Panc1 (cell line): Measurements from ENCODE around the gene GPATCH3. TPM values are rescaled to one million over a fixed set of nuclear protein-coding genes. Genes with fewer than 3 reads are reported as not detected.

Experiments used
- ATAC-seq: fragments of 200-7000 bp; cut with Tn5 transposase; 2 replicates; pipeline ENCODE4 v1.9.1; 2020; ENCODE audit warnings: mild to moderate bottlenecking, moderate library complexity
- BruUV-seq: library from RNA; stranded (reverse); fragments of 400-500 nt; replicated peaks from 2 replicates; lab custom pipeline; 2021; lab: Mats Ljungman, UMichigan
- CTCF ChIA-PET: fragments of 300-600 bp; sonication (Branson Sonifier 250); formaldehyde crosslinking; loops from one replicate; lab custom pipeline; 2022; ENCODE audit warnings: antibody characterized with exemption; lab: Charles Lee
- POLR2A ChIA-PET: fragments of 300-600 bp; sonication (Branson Sonifier 250); formaldehyde crosslinking; loops from one replicate; lab custom pipeline; 2022; ENCODE audit warnings: antibody characterized with exemption; lab: Charles Lee
- DNase-seq: peaks from one replicate; pipeline ENCODE4 v3.0.0-alpha.2; 2010; ENCODE audit warnings: low read depth, low spot score
- H3K27ac ChIP-seq: 2 replicates; pipeline ENCODE4 v1.5.1; 2011; ENCODE audit warnings: mild to moderate bottlenecking, low read length, inconsistent platforms
- H3K27me3 ChIP-seq: fragments of 200-500 bp; sonication (Bioruptor generic); 2 replicates; pipeline ENCODE4 v1.6.0; 2014; ENCODE audit warnings: low read length, inconsistent platforms; ENCODE audit not compliant: control insufficient read depth, insufficient read depth
- H3K36me3 ChIP-seq: fragments of 200-500 bp; sonication (Bioruptor generic); 2 replicates; pipeline ENCODE4 v1.5.1; 2014; ENCODE audit warnings: inconsistent platforms, mild to moderate bottlenecking, low read length, moderate library complexity; ENCODE audit not compliant: control insufficient read depth, insufficient read depth
- H3K4me1 ChIP-seq: 2 replicates; pipeline ENCODE4 v1.5.1; 2011; ENCODE audit warnings: inconsistent platforms, mild to moderate bottlenecking, low read length, moderate library complexity; ENCODE audit not compliant: control insufficient read depth, insufficient read depth
- H3K4me3 ChIP-seq, 2 experiments: 2 replicates each; pipeline ENCODE4 v1.5.1; 2011 to 2012; ENCODE audit warnings: low read depth in 2 of 2, low read length in 2 of 2, mild to moderate bottlenecking in 2 of 2, inconsistent platforms in 1 of 2, moderate library complexity in 1 of 2
- H3K9me3 ChIP-seq: fragments of 200-500 bp; sonication (Bioruptor generic); 2 replicates; pipeline ENCODE4 v1.5.1; 2014; ENCODE audit warnings: low read depth, mild to moderate bottlenecking, inconsistent platforms, low read length, moderate library complexity; ENCODE audit not compliant: control insufficient read depth, insufficient read depth
- CTCF ChIP-seq: fragments of 450-650 bp; IDR thresholded peaks from 2 replicates; pipeline ENCODE4 v1.5.1; 2017; ENCODE audit warnings: mild to moderate bottlenecking
- POLR2AphosphoS5 ChIP-seq: IDR thresholded peaks from 2 replicates; pipeline ENCODE4 v1.6.1; 2012; ENCODE audit warnings: mild to moderate bottlenecking, low read depth, low read length, moderate library complexity
- REST ChIP-seq, 2 experiments: IDR thresholded peaks; 2 replicates each; pipeline ENCODE4 v1.6.1; 2011 to 2012; ENCODE audit warnings: low read depth in 2 of 2, control low read depth in 1 of 2, low read length in 1 of 2, mild to moderate bottlenecking in 1 of 2, moderate library complexity in 1 of 2; ENCODE audit not compliant: insufficient read depth in 1 of 2
- SIN3A ChIP-seq: IDR thresholded peaks from 2 replicates; pipeline ENCODE4 v1.6.1; 2012; ENCODE audit warnings: low read depth, mild to moderate bottlenecking, low read length, moderate library complexity, borderline replicate concordance; ENCODE audit not compliant: insufficient read depth
- TCF7L2 ChIP-seq: IDR thresholded peaks from 2 replicates; pipeline ENCODE4 v1.6.1; 2011; ENCODE audit warnings: mild to moderate bottlenecking, low read depth, low read length, inconsistent platforms
- in situ Hi-C: cut with HindIII; loops from 2 replicates; pipeline ENCODE4 v1.10.0; 2016; ENCODE audit warnings: low sequenced_read_pairs, low pct_unique_long_range_greater_than_20kb
- intact Hi-C: fragments of 100-400 bp; cut with micrococcal nuclease; formaldehyde crosslinking; loops from one replicate; pipeline ENCODE4 v1.10.0; 2022; ENCODE audit not compliant: unreplicated experiment
- total RNA-seq: library from RNA; stranded (reverse); gene quantifications from one replicate; pipeline ENCODE4 v1.2.1, GENCODE V29; 2021; ENCODE audit not compliant: unreplicated experiment

The GPATCH3 gene
- total RNA-seq, 1 experiment from 2014 or later = 29.7 TPM

GRCh38 chr1:26912147-26912490 lies 11.9 kb upstream of the GPATCH3 start:
- CTCF ChIA-PET = interaction anchor here (0.5 to 0.7 kb wide), 2 partner anchors 121 to 134 kb away, joined by 3 to 4 read pairs; no protein-coding TSS in a partner anchor
- TF ChIP-seq REST (IDR thresholded peaks at IDR 0.05; ENCODE audit: insufficient read depth in 1 of 2, low read depth in 2 of 2, low read length in 1 of 2) (no peak), SIN3A (no peak), CTCF (no peak), POLR2AphosphoS5 (no peak), TCF7L2 (no peak)
- POLR2A ChIA-PET = no interaction called here
- BruUV-seq = no TSS peak
- intact Hi-C loops (no loop called here), in situ Hi-C loops (no loop called here)
- ATAC-seq = no peak
- DNase-seq = no peak
- Histone ChIP-seq H3K9me3 (no peaks in the 10 kb centered on the region), H3K4me3 (peak overlapping the region in 1 of 2 experiments; percentile 27; a peak in 2 of 4 replicates), H3K4me1 (peaks cover 55% of the 10 kb centered on the region), H3K27ac (peak overlapping the region; percentile 83), H3K27me3 (no peaks in the 10 kb centered on the region), H3K36me3 (no peaks in the 10 kb centered on the region)

GRCh38 chr1:26911399-26912146 lies 11.3 kb upstream of the GPATCH3 start:
- TF ChIP-seq REST (IDR thresholded peaks at IDR 0.05; ENCODE audit: insufficient read depth in 1 of 2, low read depth in 2 of 2, low read length in 1 of 2) (no peak), SIN3A (no peak), POLR2AphosphoS5 (no peak), TCF7L2 (no peak), CTCF (no peak)
- no peaks in the 10 kb centered on the region for H3K27me3 ChIP-seq
- H3K4me3 ChIP-seq = peak overlapping the region in 1 of 2 experiments; percentile 27; a peak in 1 of 4 replicates
- peaks cover 58% of the 10 kb centered on the region for H3K4me1 ChIP-seq
- H3K27ac ChIP-seq = peak overlapping the region; percentile 83
- intact Hi-C loops = no loop called here
- ChIA-PET POLR2A (no interaction called here), CTCF (interaction anchor here (0.5 kb wide), 1 partner anchor 135 kb away, joined by 4 read pairs; no protein-coding TSS in a partner anchor)
- no TSS peak for BruUV-seq
- no peaks in the 10 kb centered on the region for H3K9me3 ChIP-seq
- ATAC-seq (no peak), DNase-seq (no peak)
- in situ Hi-C loops = no loop called here
- no peaks in the 10 kb centered on the region for H3K36me3 ChIP-seq
